Heart right ventricle (tissue), 16 donors: Measurements from ENCODE around the gene PTPN22. TPM values are rescaled to one million over a fixed set of nuclear protein-coding genes. Genes with fewer than 3 reads are reported as not detected.
A peak's percentile ranks its signal among the peaks of the same experiment; 100 is the strongest.

ENCODE experiments used
- ATAC-seq, 8 donors: fragments of 200-7000 bp; cut with Tn5 transposase; one replicate each; pipeline ENCODE4 v1.9.1; 2020; ENCODE audit warnings: mild to moderate bottlenecking in 8 of 8, moderate library complexity in 8 of 8, moderate number of reproducible peaks in 1 of 8
- DNase-seq, 2 donors: peaks; one replicate each; pipeline ENCODE4 v3.0.0-alpha.2; 2020
- H3K27ac ChIP-seq, 10 donors: fragments of 200-600 bp; sonication (generic) in 2 of 10; one replicate each; pipeline versions ENCODE4 v1.5.0 to v1.8.0; 2020 to 2022; ENCODE audit warnings: mild to moderate bottlenecking in 3 of 10
- H3K27me3 ChIP-seq, 7 donors: fragments of 200-600 bp; one replicate each; pipeline ENCODE4 v1.8.0; 2021 to 2022; ENCODE audit warnings: mild to moderate bottlenecking in 2 of 7
- H3K36me3 ChIP-seq, 9 donors: fragments of 200-600 bp; sonication (generic) in 1 of 9; one replicate each; pipeline versions ENCODE4 v1.5.0 to v1.8.0; 2020 to 2022; ENCODE audit warnings: mild to moderate bottlenecking in 2 of 9
- H3K4me1 ChIP-seq, 9 donors: fragments of 200-600 bp; sonication (generic) in 1 of 9; one replicate each; pipeline versions ENCODE4 v1.5.0 to v1.8.0; 2020 to 2022; ENCODE audit warnings: mild to moderate bottlenecking in 4 of 9
- H3K4me3 ChIP-seq, 10 donors: fragments of 200-600 bp; sonication (generic) in 2 of 10; one replicate each; pipeline versions ENCODE4 v1.5.0 to v1.8.0; 2020 to 2022; ENCODE audit warnings: mild to moderate bottlenecking in 7 of 10, moderate library complexity in 2 of 10
- H3K9me3 ChIP-seq, 11 donors: fragments of 200-600 bp in 10 of 11; sonication (generic) in 2 of 11; one replicate each; pipeline versions ENCODE4 v1.5.0 to v1.8.0; 2013 to 2022; ENCODE audit warnings: mild to moderate bottlenecking in 2 of 11, control low read depth in 1 of 11, moderate library complexity in 1 of 11
- CTCF ChIP-seq, 9 donors: fragments of 200-600 bp; sonication (generic) in 2 of 9; IDR thresholded peaks; one replicate each; pipeline versions ENCODE4 v1.5.0 to v1.8.0; 2021 to 2022; ENCODE audit warnings: antibody characterized with exemption in 9 of 9, mild to moderate bottlenecking in 5 of 9, moderate library complexity in 1 of 9
- WGBS, 2 donors: extraction: QIAGEN DNeasy Blood & Tissue Kit; methylation state at CpG; one replicate each; pipeline ENCODE4 v1.1.7; 2013; ENCODE audit warnings: inconsistent platforms in 1 of 2; 5-methylcytosine and 5-hydroxymethylcytosine counted together
- intact Hi-C, 10 donors: fragments of 100-400 bp; cut with DNase I; formaldehyde crosslinking; loops; one replicate each; pipeline versions ENCODE4 v1.11.1 to v1.14.2; 2022
- polyA plus RNA-seq, 2 donors: library from polyadenylated mRNA; stranded (reverse); fragments of 200-250 nt; gene quantifications; one replicate each; pipeline ENCODE4 v1.2.3, GENCODE V29; 2013
- total RNA-seq, 10 donors: library from RNA; stranded (reverse); fragmentation: NEBNext Ultra II Directional in 3 of 10; extraction: Animal tissue kit (Norgen Biotek cat#: 25700) in 3 of 10; gene quantifications; one replicate each; pipeline versions ENCODE4 v1.2.1 to v1.2.4, GENCODE V29; 2021 to 2023
- donor health status: Arrhythmogenic right ventricular cardiomyopathy.
- donor health status: ischemic (EF 13 %, LVEDD 7.1; RV severe dilation, severe dysfunction).
- donor health status: healthy with polysubstance abuse.
- donor health status: DM: no; HTN: yes; CAD: no.
- donor health status: DM: no; HTN: no; CAD: no.
- donor health status: ischemic (EF 25% LVEDD 6.9; RV normal size, moderate dysfunction).
- donor health status: ischemic (EF 25% LVEDD 5.7; RV mildly dilated, moderate dysfunction).
- donor health status: healthy.
- donor health status: DM: yes; HTN: yes; CAD: no.
- donor health status: Ischemic cardiomyopathy.
- donor health status: ischemic (EF 35%, LVEDD 5.7; RV mildly dilated, moderate dysfunction).
- donor health status: nonischemic (EF 11% LVEDD 7.7; RV severe dilation, severe dysfunction).
- donor health status: DM: yes; HTN: yes; CAD: no.
- donor health status: PGD.
- donor health status: ischemic (EF 29% LVEDD 5.4; RV normal size, mild dysfunction).
- donor health status: nonischemic (EF 23%, LVEDD 6.1; RV moderate dilation, normal function).

The PTPN22 gene
- total and polyA plus RNA-seq, 12 donors = 0.13 to 3.3 (median 0.54) TPM

DNA sequence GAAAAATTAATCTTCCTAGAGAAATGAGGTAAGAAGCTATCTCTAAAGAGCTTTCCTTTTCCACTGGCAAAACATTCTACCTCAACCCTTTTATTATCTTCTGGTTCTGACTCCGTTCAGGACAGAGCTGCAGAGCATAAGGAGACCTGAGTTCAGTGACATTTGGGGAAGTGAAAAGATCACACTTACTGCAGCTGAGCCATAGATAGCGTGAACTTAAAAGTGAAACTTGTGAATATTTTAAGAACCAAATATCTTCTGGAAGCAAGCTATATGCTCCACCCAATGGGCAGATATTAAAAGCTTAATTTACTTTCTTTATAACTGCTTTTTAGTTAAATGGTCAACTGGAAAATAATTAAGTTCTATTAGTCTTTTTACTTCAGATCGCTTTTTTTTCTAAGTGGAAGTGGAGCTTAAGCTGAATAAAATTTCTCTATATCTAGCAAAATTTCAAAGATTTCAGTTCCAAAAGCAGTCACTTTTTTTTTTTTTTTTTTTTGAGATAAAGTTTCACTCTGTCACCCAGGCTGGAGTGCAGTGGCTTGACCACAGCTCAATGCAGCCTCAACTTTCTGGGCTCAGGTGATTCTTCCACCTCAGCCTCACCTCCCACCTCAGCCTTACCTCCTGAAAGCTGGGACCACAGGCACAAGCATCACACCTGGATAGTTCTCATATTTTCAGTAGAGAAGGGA, 11.9 kb downstream of the PTPN22 start:
- Histone ChIP-seq H3K4me3 (peak overlapping the region in 1 of 10 donors; percentile 16), H3K36me3 (peaks cover 0 to 7% (median 0%) of the 10 kb centered on the region in 9 donors), H3K9me3 (no peaks in the 10 kb centered on the region), H3K27ac (peak overlapping the region in 1 of 10 donors; percentile 69), H3K4me1 (peaks cover 0 to 55% (median 0%) of the 10 kb centered on the region in 9 donors), H3K27me3 (peaks cover 0 to 3% (median 0%) of the 10 kb centered on the region in 7 donors)
- DNase-seq (no peak), ATAC-seq (no peak)
- TF ChIP-seq CTCF (IDR thresholded peaks at IDR 0.05) = no peak
- 52 to 54% methylated on average over 3 of the region's 3 CpGs for WGBS, 2 donors
- intact Hi-C loops = no loop called here

DNA sequence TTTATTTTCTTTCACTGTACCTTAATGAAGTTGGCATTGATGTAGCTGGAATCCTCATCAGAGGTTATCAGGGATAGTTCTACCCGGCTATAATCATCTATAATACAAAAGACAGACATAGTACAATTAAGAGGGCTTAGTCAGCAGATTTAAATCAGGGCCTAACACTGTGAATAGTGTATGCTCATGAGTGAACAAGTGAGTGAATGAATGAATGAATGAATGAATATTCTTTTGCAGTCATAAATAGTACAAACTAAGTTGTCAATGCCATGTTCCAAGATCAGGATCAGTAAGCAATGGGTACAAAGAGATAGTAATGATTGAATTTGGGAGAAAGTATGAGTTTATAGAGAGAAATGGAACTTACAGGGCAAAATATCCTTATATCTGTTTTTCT, 12.5 kb downstream of the PTPN22 start:
- peak overlapping the region in 1 of 10 donors; percentile 69 for H3K27ac ChIP-seq
- peaks cover 0 to 3% (median 0%) of the 10 kb centered on the region in 7 donors for H3K27me3 ChIP-seq
- no peaks in the 10 kb centered on the region for H3K9me3 ChIP-seq
- no peak overlapping the region for H3K4me3 ChIP-seq
- TF ChIP-seq CTCF (IDR thresholded peaks at IDR 0.05) = no peak
- no peak for ATAC-seq
- peaks cover 0 to 55% (median 0%) of the 10 kb centered on the region in 9 donors for H3K4me1 ChIP-seq
- WGBS, 2 donors = 81 to 86% methylated on average over 1 of the region's 1 CpG
- H3K36me3 ChIP-seq = peaks cover 0 to 7% (median 0%) of the 10 kb centered on the region in 9 donors
- intact Hi-C loops = no loop called here
- DNase-seq = no peak

DNA sequence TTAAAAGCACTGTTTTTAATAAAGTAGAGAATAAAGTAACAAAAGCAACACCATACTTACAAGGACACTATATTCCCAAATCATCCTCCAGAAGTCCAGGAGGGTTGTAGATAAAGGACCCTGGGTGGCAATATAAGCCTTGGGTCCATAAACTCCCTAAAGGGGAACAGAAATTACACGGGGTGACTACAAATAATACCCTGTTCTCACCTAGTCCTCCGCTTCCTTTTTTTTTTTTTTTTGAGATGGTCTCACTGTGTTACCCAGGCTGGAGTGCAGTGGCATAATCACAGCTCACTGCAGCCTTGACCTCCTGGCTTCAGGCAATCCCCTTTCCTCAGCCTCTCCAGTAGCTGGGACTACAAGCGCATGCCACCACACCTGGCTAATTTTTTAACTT, 13.1 kb downstream of the PTPN22 start:
- H3K9me3 ChIP-seq = no peaks in the 10 kb centered on the region
- peak overlapping the region in 1 of 10 donors; percentile 24 for H3K27ac ChIP-seq
- TF ChIP-seq CTCF (IDR thresholded peaks at IDR 0.05) = no peak
- WGBS, 2 donors = 82 to 85% methylated on average over 3 of the region's 3 CpGs
- no peak overlapping the region for H3K4me3 ChIP-seq
- ATAC-seq = no peak
- peaks cover 0 to 3% (median 0%) of the 10 kb centered on the region in 7 donors for H3K27me3 ChIP-seq
- H3K36me3 ChIP-seq = peaks cover 0 to 7% (median 0%) of the 10 kb centered on the region in 9 donors
- peaks cover 0 to 55% (median 0%) of the 10 kb centered on the region in 9 donors for H3K4me1 ChIP-seq
- DNase-seq = no peak
- intact Hi-C loops = no loop called here

GRCh38 chr1:113857776-113858175, 13.7 kb downstream of the PTPN22 start:
- H3K4me1 ChIP-seq = peaks cover 0 to 55% (median 0%) of the 10 kb centered on the region in 9 donors
- peaks cover 0 to 1% (median 0%) of the 10 kb centered on the region in 7 donors for H3K27me3 ChIP-seq
- no peak for TF ChIP-seq CTCF (IDR thresholded peaks at IDR 0.05)
- H3K4me3 ChIP-seq = no peak overlapping the region
- intact Hi-C loops = no loop called here
- no peaks in the 10 kb centered on the region for H3K9me3 ChIP-seq
- peak overlapping the region in 1 of 10 donors; percentile 24 for H3K27ac ChIP-seq
- 80 to 83% methylated on average over 3 of the region's 3 CpGs for WGBS, 2 donors
- peaks cover 0 to 7% (median 0%) of the 10 kb centered on the region in 9 donors for H3K36me3 ChIP-seq
- DNase-seq = no peak
- ATAC-seq = no peak
